GM18505 (cell line): Measurements from ENCODE around the gene PPP1R9A.

Experiments used
- ATAC-seq: cut with Tn5 transposase; IDR thresholded peaks from one replicate; pipeline ENCODE4 v1.9.1; 2021; ENCODE audit not compliant: unreplicated experiment
- POLR2A ChIP-seq: IDR thresholded peaks from 4 replicates; pipeline ENCODE4 v1.6.1; 2011; ENCODE audit warnings: borderline replicate concordance; ENCODE audit not compliant: insufficient read depth, insufficient read length; ENCODE audit errors: extremely low read depth

Gene PPP1R9A

DNA sequence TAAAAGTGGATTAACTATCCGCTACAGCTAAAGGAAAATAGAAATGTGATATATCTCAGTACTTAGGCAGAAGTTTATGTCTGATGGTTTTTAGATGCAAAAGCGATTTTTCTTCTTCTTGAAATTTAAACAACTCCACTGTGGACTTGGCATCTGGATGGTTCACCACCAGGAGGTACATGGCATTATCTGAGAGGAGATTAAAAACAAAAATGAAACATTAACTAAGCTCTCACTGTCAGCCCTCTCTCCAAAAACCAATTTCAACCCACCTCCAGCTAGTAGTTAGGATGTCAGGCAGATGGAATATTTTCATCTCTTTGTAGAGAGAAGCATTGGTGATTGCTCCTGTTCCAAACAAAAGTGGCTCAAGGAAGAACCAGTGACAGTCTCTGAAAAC, 404.0 kb downstream of the PPP1R9A start:
- TF ChIP-seq POLR2A: no peak
- no peak for ATAC-seq

DNA sequence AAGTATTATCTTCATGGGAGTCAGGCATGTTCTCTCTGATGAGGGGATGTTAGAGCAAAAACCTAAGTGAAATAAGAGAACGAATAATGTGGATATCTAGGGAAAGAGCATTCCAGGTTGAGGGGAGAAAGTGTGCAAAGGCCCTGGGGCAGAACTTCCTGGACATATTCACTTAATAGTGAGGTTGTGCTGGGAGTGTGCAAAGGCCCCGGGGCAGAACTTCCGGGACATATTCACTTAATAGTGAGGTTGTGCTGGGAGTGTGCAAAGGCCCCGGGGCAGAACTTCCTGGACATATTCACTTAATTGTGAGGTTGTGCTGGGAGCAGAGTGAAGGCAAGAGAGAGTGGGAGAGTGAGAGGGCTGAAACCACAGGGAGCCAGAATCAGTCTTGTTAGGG, 405.2 kb downstream of the PPP1R9A start:
- no peak for ATAC-seq
- TF ChIP-seq POLR2A: no peak

DNA sequence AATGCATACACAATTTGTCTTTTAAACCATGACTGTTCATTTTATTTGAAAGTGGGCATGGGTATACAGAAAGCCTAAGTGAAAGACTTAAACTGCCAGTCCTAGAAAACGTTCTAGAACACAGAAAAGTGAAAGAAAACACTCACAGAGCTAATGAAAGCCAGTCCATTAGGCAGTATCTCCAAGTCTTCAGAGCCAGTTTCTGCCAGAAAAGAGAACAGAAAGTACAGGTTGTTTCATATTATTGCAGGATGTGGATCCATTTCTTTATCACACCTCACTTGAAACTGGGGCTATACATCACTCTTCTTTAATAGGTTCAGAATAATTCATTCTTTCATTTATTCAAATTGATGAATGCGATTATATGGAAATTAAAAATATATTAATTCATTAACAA, 409.2 kb downstream of the PPP1R9A start:
- no peak for TF ChIP-seq POLR2A
- peak; percentile 92 for ATAC-seq

DNA sequence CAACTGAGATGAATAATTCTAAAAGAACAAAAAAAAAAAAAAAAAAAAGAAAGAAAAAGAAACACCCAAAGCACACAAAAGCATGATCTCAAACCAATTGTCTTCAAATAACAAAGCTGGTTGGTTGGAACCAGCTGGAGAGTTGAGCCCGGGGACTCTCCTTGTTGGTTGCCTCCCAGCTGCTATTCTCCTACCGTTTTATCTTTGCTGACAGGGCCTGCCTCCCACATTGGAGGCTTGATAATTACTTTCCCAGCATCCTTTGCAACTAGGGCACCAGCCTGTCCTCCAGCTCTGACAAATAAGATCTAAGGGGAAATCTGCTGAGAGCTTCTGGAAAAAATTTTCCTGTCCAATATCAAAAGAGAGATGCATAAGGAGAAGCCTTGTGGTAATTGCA, 410.2 kb downstream of the PPP1R9A start:
- no peak for ATAC-seq
- TF ChIP-seq POLR2A: no peak

- TF ChIP-seq POLR2A: no peak
- ATAC-seq: no peak
These were observed 410.6 kb downstream of the PPP1R9A start for GRCh38 chr7:95317966-95318365.

GRCh38 chr7:95318501-95319100, 411.2 kb downstream of the PPP1R9A start:
- ATAC-seq: no peak
- no peak for TF ChIP-seq POLR2A

DNA sequence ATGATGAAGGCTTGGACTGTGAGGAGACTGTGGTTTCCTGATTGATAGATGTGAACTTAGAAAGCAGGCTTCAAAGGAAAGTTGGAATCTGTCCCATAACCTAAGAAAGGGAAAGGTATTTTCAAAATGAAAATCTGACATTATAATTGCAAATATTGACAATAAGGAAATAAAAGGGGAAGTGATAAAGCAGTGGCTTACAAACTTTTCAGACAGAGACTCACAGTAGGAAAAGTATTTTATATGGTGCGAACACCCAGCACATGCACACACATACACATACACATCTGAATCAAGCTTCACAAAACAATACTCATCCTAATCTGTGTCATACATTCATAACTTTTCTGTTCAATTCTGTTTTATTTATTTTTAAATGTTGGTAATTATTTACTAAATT, 412.2 kb downstream of the PPP1R9A start:
- no peak for TF ChIP-seq POLR2A
- ATAC-seq: no peak

- no peak for TF ChIP-seq POLR2A
These were observed 413.3 kb downstream of the PPP1R9A start for GRCh38 chr7:95320651-95321050.

DNA sequence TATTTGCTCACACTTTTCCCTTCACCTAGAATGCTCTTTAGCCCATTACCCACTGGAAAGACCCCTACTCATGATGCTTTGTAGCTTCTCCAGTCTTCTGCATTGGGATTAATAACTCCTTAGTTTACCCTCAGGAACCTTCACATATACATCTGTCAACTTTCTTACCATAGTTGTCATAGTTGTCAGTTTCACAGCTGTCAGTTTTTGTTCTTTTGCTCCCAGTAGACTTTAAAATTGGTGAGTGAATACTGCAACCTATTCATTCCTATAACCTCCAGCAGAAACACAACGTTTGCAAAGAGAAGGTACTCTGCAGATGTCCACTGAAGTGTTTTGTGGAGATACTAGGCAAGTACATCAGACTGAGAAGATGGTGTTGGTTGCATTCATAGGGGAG, 414.3 kb downstream of the PPP1R9A start:
- TF ChIP-seq POLR2A: no peak

More at GRCh38 chr7:95320651-95321050, 413.3 kb downstream of the PPP1R9A start:
- ATAC-seq: no peak

DNA sequence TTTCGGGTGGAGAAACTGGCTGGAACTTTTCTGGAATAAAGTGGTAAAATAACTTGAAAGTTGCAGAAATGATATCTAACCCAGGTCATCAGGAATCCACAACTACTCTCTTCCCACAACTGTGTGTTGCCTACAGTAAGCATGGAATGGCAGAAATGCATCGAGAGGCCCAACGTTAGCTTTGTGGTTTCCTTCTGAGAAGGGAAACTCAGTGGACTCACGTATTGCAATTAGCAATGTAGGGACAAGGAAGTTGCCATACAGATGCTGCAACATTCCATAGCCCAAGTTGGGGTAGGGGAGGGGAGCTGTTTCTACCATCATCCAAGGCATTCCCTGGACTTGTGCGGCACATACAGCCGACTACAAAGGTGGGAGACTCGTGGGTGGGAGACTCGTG, 415.0 kb downstream of the PPP1R9A start:
- no peak for TF ChIP-seq POLR2A
- no peak for ATAC-seq

More for the DNA sequence above, 414.3 kb downstream of the PPP1R9A start:
- no peak for ATAC-seq

GRCh38 chr7:95322854-95323253, 415.5 kb downstream of the PPP1R9A start:
- no peak for TF ChIP-seq POLR2A
- ATAC-seq: no peak

DNA sequence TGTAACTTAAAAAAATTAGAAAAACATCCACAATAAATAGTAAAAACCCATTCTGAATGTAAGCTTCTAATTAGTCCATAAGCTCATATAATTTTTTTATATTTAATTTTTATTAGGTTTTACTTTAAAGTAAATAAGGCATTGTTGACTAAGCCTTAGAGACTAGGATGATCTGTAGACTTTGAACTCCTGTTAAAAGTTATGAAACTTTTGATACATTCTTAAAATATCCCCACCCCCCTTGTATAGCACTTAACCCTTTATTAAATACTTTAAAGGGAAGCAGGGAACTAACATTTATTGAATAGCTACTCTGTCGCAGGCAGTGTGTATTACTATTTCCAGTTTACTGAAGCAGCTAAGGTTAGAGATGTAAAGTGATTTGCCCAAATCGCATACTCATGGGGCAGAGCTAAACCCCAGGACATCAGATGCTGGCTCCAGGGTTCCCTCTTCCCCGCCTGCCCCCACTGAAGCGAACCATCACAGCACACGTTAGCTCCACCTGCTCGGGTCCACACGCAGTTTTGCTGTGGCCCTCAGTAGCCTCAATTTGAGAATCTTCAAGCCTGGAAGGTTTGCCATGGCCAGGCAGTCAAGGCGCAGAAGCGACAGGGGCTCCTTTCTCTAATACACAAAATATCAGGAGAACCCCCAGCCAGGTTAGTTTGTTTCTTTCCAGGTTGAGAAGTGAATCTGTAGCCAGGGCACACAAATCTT, 416.2 kb downstream of the PPP1R9A start:
- no peak for ATAC-seq
- no peak for TF ChIP-seq POLR2A

- TF ChIP-seq POLR2A: no peak
- peak; percentile 67 for ATAC-seq
These were observed 417.0 kb downstream of the PPP1R9A start, which contains the start of gene PON1 for GRCh38 chr7:95324431-95324830. Gene PON1, minus strand, starts transcription at chr7:95324532. Its CDS starts 57 bp downstream, at chr7:95324475.

GRCh38 chr7:95327356-95327755, 420.0 kb downstream of the PPP1R9A start:
- ATAC-seq: no peak
- no peak for TF ChIP-seq POLR2A

DNA sequence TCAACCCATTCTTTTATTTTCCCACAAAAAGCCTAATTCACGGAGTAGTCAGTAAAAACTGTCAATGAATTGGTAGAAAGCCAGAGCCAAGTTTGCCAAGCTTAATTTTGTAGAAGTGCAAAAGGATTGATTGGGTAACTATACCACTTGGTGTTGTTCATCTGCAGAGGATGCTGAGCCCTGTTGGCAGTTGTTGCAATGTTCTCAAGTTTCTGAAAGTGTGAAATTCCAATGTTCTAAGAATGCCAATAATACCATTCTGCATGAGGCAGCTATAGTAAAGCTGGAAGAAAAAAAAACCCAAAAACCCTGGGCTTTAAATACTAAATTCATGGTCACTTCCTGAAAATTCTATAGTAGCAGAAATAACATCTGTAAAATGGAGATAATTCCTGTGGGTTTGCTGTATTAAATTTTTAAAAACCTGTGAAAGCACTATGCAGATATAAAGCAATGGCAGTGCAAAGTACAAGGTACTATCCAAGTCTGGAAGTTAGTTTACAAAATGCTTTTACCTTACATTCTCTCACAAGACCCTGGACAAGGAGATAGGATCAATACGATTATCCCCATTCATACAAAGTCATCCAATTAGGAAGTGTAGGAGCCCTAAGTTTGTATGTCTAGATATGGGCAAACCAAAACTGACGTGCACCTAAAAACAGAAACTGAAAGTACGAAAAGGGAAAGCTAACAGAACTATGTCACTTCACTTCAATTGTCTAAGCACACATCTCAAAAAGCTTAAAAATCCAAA, 423.0 kb downstream of the PPP1R9A start:
- TF ChIP-seq POLR2A: no peak
- peak; percentile 98 for ATAC-seq

DNA sequence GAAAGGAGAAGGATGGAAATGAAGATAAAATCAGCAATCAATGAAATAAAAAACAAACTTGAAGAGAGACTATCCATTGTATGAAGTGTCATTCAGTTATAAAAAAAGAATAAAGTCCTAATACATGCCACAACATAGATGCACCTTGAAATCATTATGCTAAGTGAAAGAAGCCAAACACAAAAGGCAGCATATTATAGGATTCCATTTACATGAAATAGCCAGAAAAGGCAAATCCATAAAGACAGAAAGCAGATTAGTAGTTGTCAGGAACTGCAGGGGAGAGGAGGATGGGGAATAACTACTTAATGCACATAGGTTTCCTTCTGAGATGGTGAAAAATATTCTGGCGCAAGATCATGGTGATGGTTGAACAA, 423.6 kb downstream of the PPP1R9A start:
- no peak for TF ChIP-seq POLR2A
- ATAC-seq: peak; percentile 19
